G401 (cell line): ENCODE measurements around the gene ZIC5. TPM values are rescaled to one million over a fixed set of nuclear protein-coding genes. Genes with fewer than 3 reads are reported as not detected.

Source experiments
- DNase-seq: peaks from one replicate; pipeline ENCODE4 v3.0.0-alpha.2; 2015; ENCODE audit warnings: low spot score
- in situ Hi-C: cut with HindIII; loops from 2 replicates; pipeline ENCODE4 v1.10.0; 2016; ENCODE audit warnings: low sequenced_read_pairs, mixed read lengths
- total RNA-seq: library from RNA; depleted of rRNA; stranded (reverse); fragments of >200 nt; shearing (Covaris generic); gene quantifications from 2 replicates; pipeline ENCODE4 v1.2.3, GENCODE V29; 2014; rRNA removed

The ZIC5 gene
- total RNA-seq: 7.1 and 10.1 TPM in 2 replicates

GRCh38 chr13:99971576-99972189 is at the start of gene ZIC5:
Gene ZIC5 (minus strand): TSS chr13:99971767. CDS start chr13:99971603, 164 bp downstream.
- DNase-seq: peak; percentile 91
- in situ Hi-C loops: no loop called here

DNA sequence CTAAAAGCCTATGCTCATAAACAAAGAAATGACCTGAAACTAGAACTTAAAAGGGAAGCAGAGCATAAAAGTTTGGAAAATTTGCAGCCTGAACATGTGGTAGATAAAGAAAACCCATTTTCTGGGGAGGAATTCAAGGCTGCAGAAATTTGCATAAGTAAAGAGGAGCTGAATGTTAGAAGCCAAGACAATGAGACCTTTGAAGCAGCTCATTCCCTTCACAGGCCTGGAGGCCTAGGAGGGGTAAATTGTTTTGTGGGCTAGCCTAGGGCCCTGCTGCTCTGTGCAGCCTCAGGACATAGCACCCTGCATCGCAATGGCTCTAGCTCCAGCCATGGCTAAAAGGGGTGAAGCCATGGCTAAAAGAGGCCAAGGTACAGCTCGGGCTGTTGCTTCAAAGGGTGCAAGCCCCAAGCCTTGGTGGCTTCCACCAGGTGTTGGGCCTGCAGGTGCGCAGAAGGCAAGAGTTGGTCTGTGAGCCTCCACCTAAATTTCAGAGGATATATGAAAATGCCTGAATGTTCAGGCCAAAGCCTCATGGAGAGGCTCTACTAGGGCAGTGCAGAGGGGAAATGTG is 48.3 kb upstream of the ZIC5 start:
- in situ Hi-C loops: no loop called here
- no peak for DNase-seq

- in situ Hi-C loops: no loop called here
- DNase-seq: no peak
Measured at GRCh38 chr13:100014621-100015020, 43.1 kb upstream of the ZIC5 start.

- no peak for DNase-seq
- in situ Hi-C loops: no loop called here
Measured at GRCh38 chr13:99998261-99998660, 26.7 kb upstream of the ZIC5 start.

DNA sequence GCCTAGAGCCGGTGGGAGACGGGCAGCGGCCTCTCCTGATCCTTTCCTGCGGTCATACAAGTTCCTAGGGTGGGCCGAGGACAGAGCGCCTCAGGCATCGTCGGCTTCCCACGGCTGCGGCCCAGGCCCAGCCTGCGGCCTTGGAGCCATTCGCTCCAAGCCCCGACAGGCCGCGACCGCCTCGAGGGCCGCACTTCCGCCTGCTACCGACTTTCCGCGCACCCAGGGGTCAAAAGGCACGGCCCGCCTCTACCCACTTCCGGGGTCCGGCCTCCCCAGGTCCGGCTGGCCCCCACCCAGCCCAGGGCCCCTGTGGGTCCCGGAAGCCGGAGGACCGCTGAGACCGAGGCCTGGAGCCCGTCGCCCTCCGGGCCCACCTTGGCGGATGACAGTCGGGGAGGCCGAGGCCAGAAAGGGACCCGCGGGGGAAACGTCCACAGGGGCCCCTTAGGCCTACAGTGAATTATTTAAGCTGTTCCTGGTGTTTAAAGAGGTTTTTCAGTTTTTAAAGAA is 26.2 kb upstream of the ZIC5 start:
- in situ Hi-C loops: no loop called here
- no peak for DNase-seq

- in situ Hi-C loops: no loop called here
- peak; percentile 87 for DNase-seq
Measured at GRCh38 chr13:99996381-99996973, 24.9 kb upstream of the ZIC5 start.

DNA sequence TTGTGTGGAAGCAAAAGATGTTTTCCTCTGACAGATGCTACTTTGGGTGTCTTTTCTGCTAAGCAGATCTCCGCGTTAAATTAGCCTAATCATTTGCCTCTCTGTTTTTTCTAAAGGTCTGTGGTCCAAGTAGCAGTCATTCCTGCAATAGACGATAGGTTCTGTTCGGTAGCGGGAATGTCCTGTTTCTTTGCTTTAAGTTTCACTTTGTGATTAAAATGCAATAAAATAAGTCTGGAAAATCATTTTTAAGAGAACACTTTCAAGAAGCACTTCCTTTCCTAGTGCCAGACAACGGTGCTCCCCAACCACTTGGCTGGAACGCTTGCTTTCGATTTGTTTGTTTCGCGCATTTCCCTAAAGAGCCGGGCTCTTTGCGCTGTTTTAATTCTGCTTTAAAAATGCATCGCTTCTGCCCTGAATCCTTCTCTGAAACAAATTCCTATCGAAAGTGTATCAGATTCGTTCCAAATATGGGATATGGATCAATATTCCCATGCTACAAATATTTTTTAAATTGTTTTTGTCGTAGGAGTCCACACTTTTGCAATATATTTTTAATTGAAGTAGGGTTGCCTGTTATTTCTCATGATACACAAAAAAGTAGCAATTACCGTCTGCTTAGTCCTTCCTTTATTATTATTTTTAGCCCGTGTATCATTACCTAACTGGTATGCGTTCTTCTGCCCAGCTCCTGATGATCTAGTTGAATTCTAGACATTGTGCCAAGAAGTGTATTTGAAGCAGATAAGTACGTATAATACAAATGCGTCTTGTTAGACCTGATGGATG is 24.2 kb upstream of the ZIC5 start:
- in situ Hi-C loops: no loop called here
- peak; percentile 82 for DNase-seq

DNA sequence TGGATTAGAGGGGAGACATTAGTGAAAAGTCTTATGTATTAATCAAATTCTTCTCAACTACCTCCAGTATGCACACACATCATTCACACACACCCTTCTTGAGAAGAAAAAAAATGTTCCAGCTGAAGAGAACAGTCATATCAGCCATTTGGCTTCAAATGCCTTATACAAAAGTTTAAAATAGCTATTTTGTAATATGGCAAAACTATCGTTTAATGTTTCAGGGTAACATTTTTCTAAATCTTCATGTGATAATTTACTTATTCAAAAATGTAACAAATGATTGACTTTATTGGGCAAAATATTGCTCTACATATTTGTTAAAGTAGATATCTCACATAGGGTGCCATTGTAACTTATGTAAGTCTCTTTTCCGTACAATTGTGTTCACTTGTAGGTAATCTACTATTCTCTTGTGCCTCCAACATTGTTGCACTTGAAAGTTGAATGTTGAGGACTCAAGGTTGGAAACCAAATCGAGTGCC is 23.6 kb upstream of the ZIC5 start:
- in situ Hi-C loops: no loop called here
- peak; percentile 34 for DNase-seq

DNA sequence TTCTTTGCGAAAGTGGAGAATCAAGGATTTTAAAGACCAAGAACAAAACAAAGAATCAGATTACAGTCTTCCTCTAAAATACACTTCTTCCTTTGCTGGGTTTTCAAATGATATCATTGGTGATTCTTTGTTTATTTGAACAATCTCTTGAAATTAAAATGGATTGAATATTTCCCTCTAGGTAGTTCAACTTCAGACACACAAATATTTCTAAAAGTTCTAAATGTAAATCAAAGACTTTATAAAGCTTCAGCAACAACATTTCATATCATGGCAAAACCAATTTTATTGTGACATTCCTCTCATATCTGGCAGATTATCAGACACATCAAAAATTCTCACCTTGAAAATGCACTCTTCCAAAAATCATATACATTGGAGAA is 23.1 kb upstream of the ZIC5 start:
- peak; percentile 21 for DNase-seq
- in situ Hi-C loops: no loop called here

- DNase-seq: peak; percentile 72
- in situ Hi-C loops: no loop called here
Measured at GRCh38 chr13:99993660-99994637, 22.4 kb upstream of the ZIC5 start.

GRCh38 chr13:99992949-99993351 is 21.4 kb upstream of the ZIC5 start:
- DNase-seq: peak; percentile 30
- in situ Hi-C loops: no loop called here

DNA sequence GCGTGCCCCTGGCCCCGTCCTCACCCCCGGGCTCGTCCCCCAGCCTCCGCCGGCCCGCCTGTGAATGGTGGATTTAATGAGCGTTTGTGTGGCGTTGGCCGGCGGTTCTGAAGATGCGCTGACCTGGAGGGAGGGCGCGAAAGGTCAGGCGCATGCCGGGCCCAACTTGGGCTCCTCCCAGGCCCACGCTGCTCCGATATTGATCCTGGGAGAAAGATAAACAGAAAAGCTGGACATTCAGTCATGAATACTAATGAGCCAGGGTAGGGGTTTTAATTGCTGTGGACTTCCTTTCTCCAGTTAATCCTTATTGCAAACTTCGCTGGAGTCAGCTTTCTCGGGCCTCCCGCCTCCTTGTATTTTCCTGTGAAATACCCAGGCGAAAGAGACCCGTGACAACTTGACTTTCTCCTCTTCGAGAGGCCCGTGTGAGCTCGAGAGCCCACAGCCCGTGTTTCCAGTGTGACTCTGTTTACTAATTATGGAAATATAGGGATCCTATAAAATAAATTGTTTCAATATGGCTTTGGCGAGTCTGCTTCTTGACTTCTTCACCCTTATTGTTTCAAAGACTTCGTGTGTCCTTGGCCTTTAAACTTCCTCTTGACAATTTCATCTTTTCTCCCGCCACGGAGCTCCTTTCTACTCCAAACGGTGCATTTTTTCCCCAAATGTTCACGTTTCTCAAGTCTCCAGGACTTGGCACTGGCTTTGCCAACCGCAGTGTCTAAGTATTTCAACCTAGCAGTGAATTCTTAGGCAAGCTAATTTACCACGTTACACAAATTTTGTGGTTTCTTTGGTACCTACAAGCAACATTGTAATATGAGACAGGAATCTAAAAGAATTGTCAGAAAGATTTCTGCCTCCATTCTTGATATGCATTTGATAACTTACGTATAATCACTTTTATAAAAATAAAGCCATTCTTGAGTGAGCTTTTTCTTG is 20.5 kb upstream of the ZIC5 start:
- DNase-seq: peak; percentile 68
- in situ Hi-C loops: no loop called here

DNA sequence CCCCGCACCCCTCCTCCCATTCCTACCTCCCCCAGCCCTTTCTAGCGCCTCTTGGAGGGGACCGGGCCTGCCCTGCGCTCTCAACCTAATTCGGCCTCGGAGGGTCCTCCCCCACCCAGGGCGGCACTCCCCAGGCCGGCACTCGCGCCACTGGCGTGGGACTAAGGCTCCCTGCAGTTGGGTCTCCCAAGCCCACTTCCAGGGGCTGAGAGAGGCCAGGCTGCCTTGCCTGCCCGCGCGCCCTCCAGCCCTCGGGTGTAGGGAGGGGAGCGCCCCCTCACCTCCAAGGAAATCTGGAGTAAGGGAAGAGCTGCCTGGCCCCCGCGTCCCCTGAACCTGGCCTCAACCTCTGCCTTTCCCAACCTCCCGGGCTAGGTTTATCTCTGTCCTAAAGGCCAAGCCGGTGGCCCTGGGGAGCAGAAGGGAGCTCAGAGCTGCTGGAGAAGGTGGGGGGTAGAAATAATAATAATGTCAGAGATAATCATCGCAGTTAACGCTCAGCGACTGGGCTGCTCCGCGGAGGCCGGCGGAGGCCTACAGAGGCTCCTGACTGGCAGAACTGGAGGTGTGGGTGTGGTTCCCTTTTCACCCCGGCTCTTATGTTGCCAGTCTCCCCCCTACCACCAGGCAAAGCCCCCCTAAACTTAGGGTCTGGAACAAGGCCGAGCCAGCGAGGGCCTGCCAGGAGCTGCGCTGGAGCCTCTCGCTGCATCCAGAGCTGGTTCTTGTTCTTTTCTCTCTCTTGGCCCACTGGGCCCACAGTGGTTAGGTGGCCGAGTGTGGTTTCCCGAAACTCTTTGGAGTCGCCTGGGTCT is 19.7 kb upstream of the ZIC5 start:
- in situ Hi-C loops: no loop called here
- peak; percentile 51 for DNase-seq

- in situ Hi-C loops: no loop called here
- DNase-seq: peak; percentile 81
Measured at GRCh38 chr13:99990126-99990977, 18.8 kb upstream of the ZIC5 start.

GRCh38 chr13:99989276-99990125 is 17.9 kb upstream of the ZIC5 start:
- in situ Hi-C loops: no loop called here
- peak; percentile 55 for DNase-seq
